Liver (tissue), 9 donors: ENCODE results near the gene ACSS2. TPM values are rescaled to one million over a fixed set of nuclear protein-coding genes. Genes with fewer than 3 reads are reported as not detected.

ENCODE experiments used
- DNase-seq: peaks from one replicate; pipeline ENCODE4 v3.0.0-alpha.2; 2017; ENCODE audit warnings: low spot score
- H3K27ac ChIP-seq, 2 donors: one replicate each; pipeline ENCODE4 v1.7.0; 2013; ENCODE audit warnings: inconsistent platforms in 2 of 2, low read length in 2 of 2, control low read depth in 1 of 2, low read depth in 1 of 2, mild to moderate bottlenecking in 1 of 2
- H3K27me3 ChIP-seq, 4 donors: one replicate each; pipeline versions ENCODE4 v1.6.1 to v1.7.0; 2013; ENCODE audit warnings: low read length in 3 of 4, inconsistent platforms in 1 of 4, mild to moderate bottlenecking in 1 of 4, moderate library complexity in 1 of 4; ENCODE audit not compliant: control insufficient read depth in 4 of 4, insufficient read depth in 4 of 4
- H3K36me3 ChIP-seq, 4 donors: one replicate each; pipeline versions ENCODE4 v1.6.1 to v1.7.0; 2013; ENCODE audit warnings: low read length in 3 of 4, mild to moderate bottlenecking in 3 of 4, low read depth in 1 of 4, moderate library complexity in 1 of 4; ENCODE audit not compliant: control insufficient read depth in 4 of 4, insufficient read depth in 3 of 4
- H3K4me1 ChIP-seq, 4 donors: one replicate each; pipeline versions ENCODE4 v1.6.1 to v1.7.0; 2013; ENCODE audit warnings: low read length in 3 of 4, mild to moderate bottlenecking in 3 of 4, moderate library complexity in 1 of 4; ENCODE audit not compliant: control insufficient read depth in 4 of 4, insufficient read depth in 4 of 4
- H3K4me3 ChIP-seq, 3 donors: one replicate each; pipeline versions ENCODE4 v1.6.1 to v1.7.0; 2013; ENCODE audit warnings: low read length in 3 of 3, control low read depth in 1 of 3, low read depth in 1 of 3, mild to moderate bottlenecking in 1 of 3
- H3K9ac ChIP-seq, 2 donors: one replicate each; pipeline ENCODE4 v1.7.0; 2013; ENCODE audit warnings: low read length in 2 of 2, mild to moderate bottlenecking in 2 of 2, moderate library complexity in 2 of 2, control low read depth in 1 of 2, low read depth in 1 of 2
- H3K9me3 ChIP-seq, 4 donors: one replicate each; pipeline versions ENCODE4 v1.6.1 to v1.7.0; 2013; ENCODE audit warnings: low read length in 3 of 4; ENCODE audit not compliant: control insufficient read depth in 4 of 4
- ATF3 ChIP-seq: IDR thresholded peaks from 2 replicates; pipeline ENCODE4 v1.6.1; 2016; ENCODE audit warnings: antibody characterized with exemption
- CTCF ChIP-seq: fragments of 150-350 bp; IDR thresholded peaks from 2 replicates; pipeline ENCODE4 v1.5.1; 2017; ENCODE audit warnings: improper control_type of control experiment, low read depth, low read length; ENCODE audit not compliant: missing input control
- EGR1 ChIP-seq, 2 donors: IDR thresholded peaks; 2 replicates each; pipeline ENCODE4 v1.6.1; 2016 to 2018; ENCODE audit warnings: antibody characterized with exemption in 2 of 2, low read depth in 2 of 2
- FOXA2 ChIP-seq: IDR thresholded peaks from 2 replicates; pipeline ENCODE4 v1.6.1; 2016; ENCODE audit warnings: antibody characterized with exemption
- GABPA ChIP-seq, 2 donors: IDR thresholded peaks in 1 of 2; conservative IDR thresholded peaks in 1 of 2; 2 replicates each; pipeline ENCODE4 v1.6.1; 2016; ENCODE audit warnings: antibody characterized with exemption in 2 of 2, mild to moderate bottlenecking in 1 of 2, moderate library complexity in 1 of 2
- JUND ChIP-seq, 2 donors: IDR thresholded peaks; 2 replicates each; pipeline ENCODE4 v1.6.1; 2016; ENCODE audit warnings: antibody characterized with exemption in 2 of 2
- MAX ChIP-seq: IDR thresholded peaks from 2 replicates; pipeline ENCODE4 v1.6.1; 2016; ENCODE audit warnings: antibody characterized with exemption
- NR2F2 ChIP-seq: IDR thresholded peaks from 2 replicates; pipeline ENCODE4 v1.6.1; 2016; ENCODE audit warnings: antibody characterized with exemption
- RAD21 ChIP-seq, 2 donors: IDR thresholded peaks; 2 replicates each; pipeline ENCODE4 v1.6.1; 2016; ENCODE audit warnings: antibody characterized with exemption in 2 of 2, mild to moderate bottlenecking in 2 of 2
- REST ChIP-seq: IDR thresholded peaks from 2 replicates; pipeline ENCODE4 v1.6.1; 2016; ENCODE audit warnings: antibody characterized with exemption, mild to moderate bottlenecking
- RXRA ChIP-seq, 2 donors: IDR thresholded peaks; 2 replicates each; pipeline ENCODE4 v1.6.1; 2017 to 2018; ENCODE audit warnings: antibody characterized with exemption in 2 of 2, mild to moderate bottlenecking in 1 of 2
- TAF1 ChIP-seq: conservative IDR thresholded peaks from 2 replicates; pipeline ENCODE4 v1.6.1; 2016; ENCODE audit warnings: antibody characterized with exemption, mild to moderate bottlenecking
- YY1 ChIP-seq: IDR thresholded peaks from 2 replicates; pipeline ENCODE4 v1.6.1; 2016; ENCODE audit warnings: antibody characterized with exemption, mild to moderate bottlenecking
- ZBTB33 ChIP-seq: IDR thresholded peaks from 2 replicates; pipeline ENCODE4 v1.6.1; 2016; ENCODE audit warnings: antibody characterized with exemption
- WGBS: extraction: QIAGEN DNeasy Blood & Tissue Kit; methylation state at CpG from one replicate; pipeline ENCODE4 v1.1.7; 2013; 5-methylcytosine and 5-hydroxymethylcytosine counted together
- polyA plus RNA-seq, 2 donors: library from polyadenylated mRNA; stranded (reverse) in 1 of 2; unstranded in 1 of 2; fragments of 200-250 nt in 1 of 2; fragments of >200 nt in 1 of 2; fragmentation: Nextera tagmentation in 1 of 2; extraction: Ambion mirVana in 1 of 2; gene quantifications; one replicate each; pipeline versions ENCODE4 v1.2.1 to v1.2.3, GENCODE V29; 2013 to 2015
- total RNA-seq, 2 donors: library from RNA; depleted of rRNA; stranded (reverse); fragments of >200 nt; gene quantifications; one replicate each; pipeline ENCODE4 v1.2.3, GENCODE V29; 2014
- donor health status: healthy.
- donor health status: healthy.
- donor health status: healthy.
- donor health status: healthy.
- donor health status: healthy.

The ACSS2 gene
- total and polyA plus RNA-seq, 4 donors: 29.8 to 260 (median 80.0) TPM

- H3K4me1 ChIP-seq: peaks cover 2 to 16% (median 13%) of the 10 kb centered on the region in 4 donors
- TF ChIP-seq RAD21 (IDR thresholded peaks at IDR 0.05) (no peak), GABPA (IDR thresholded peaks at IDR 0.05 in 1 of 2, conservative IDR thresholded peaks at IDR 0.05 in 1 of 2) (no peak)
- no peak overlapping the region for H3K27ac ChIP-seq
- peaks cover 11 to 67% (median 56%) of the 10 kb centered on the region in 4 donors for H3K36me3 ChIP-seq
- no peak for DNase-seq
- H3K9me3 ChIP-seq: no peaks in the 10 kb centered on the region
- 96% methylated on average over 1 of the region's 1 CpG for WGBS
- no peaks in the 10 kb centered on the region for H3K27me3 ChIP-seq
- no peak overlapping the region for H3K9ac ChIP-seq
- no peak overlapping the region for H3K4me3 ChIP-seq
Observed at GRCh38 chr20:34926581-34926980, 50.2 kb downstream of the ACSS2 start.

GRCh38 chr20:34927736-34928135, 51.3 kb downstream of the ACSS2 start:
- WGBS: 98% methylated on average over 1 of the region's 1 CpG
- H3K9me3 ChIP-seq: no peaks in the 10 kb centered on the region
- no peaks in the 10 kb centered on the region for H3K27me3 ChIP-seq
- no peak overlapping the region for H3K4me3 ChIP-seq
- peaks cover 0 to 5% (median 4%) of the 10 kb centered on the region in 4 donors for H3K4me1 ChIP-seq
- no peak overlapping the region for H3K9ac ChIP-seq
- no peak for DNase-seq
- no peak overlapping the region for H3K27ac ChIP-seq
- peaks cover 11 to 73% (median 55%) of the 10 kb centered on the region in 4 donors for H3K36me3 ChIP-seq
- no peak for TF ChIP-seq TAF1
- TF ChIP-seq GABPA (IDR thresholded peaks at IDR 0.05 in 1 of 2, conservative IDR thresholded peaks at IDR 0.05 in 1 of 2): no peak
- no peak for TF ChIP-seq MAX
- no peak for TF ChIP-seq ZBTB33
- no peak for TF ChIP-seq EGR1 (IDR thresholded peaks at IDR 0.05; ENCODE audit: low read depth in 2 of 2)
- no peak for TF ChIP-seq CTCF
- TF ChIP-seq YY1: no peak
- no peak for TF ChIP-seq FOXA2
- TF ChIP-seq JUND (IDR thresholded peaks at IDR 0.05): no peak
- TF ChIP-seq REST: no peak
- TF ChIP-seq NR2F2: no peak
- no peak for TF ChIP-seq RXRA (IDR thresholded peaks at IDR 0.05)
- TF ChIP-seq ATF3: no peak
